Fibroblast of villous mesenchyme (primary cell): ENCODE data around the gene HIP1R. TPM values are rescaled to one million over a fixed set of nuclear protein-coding genes. Genes with fewer than 3 reads are reported as not detected.
A peak's percentile ranks its signal among the peaks of the same experiment; 100 is the strongest.
"Not testable (repeated sequence)": the region's sequence is repeated elsewhere in the genome, so short reads cannot be mapped to it uniquely, and the experiment has no call there.

ENCODE experiments used
- DNase-seq: peaks from one replicate; pipeline ENCODE4 v3.0.0-alpha.2; 2010; ENCODE audit warnings: low read depth
- H3K4me3 ChIP-seq: 2 replicates; pipeline ENCODE4 v1.5.1; 2011; ENCODE audit warnings: low read depth, mild to moderate bottlenecking, low read length
- CTCF ChIP-seq: IDR thresholded peaks from 2 replicates; pipeline ENCODE4 v1.5.1; 2012; ENCODE audit warnings: low read depth, mild to moderate bottlenecking, low read length; ENCODE audit not compliant: insufficient read depth
- total RNA-seq: library from RNA; depleted of rRNA; stranded (reverse); fragments of >200 nt; gene quantifications from 2 replicates; pipeline ENCODE4 v1.2.3, GENCODE V29; 2012

The HIP1R gene
- total RNA-seq, 1 donor: 11.2 TPM

GRCh38 chr12:122873540-122873939, 38.3 kb downstream of the HIP1R start:
- H3K4me3 ChIP-seq: no peak overlapping the region
- DNase-seq: no peak
- no peak for TF ChIP-seq CTCF

- no peak for TF ChIP-seq CTCF
- no peak overlapping the region for H3K4me3 ChIP-seq
- DNase-seq: no peak
These were observed 38.8 kb downstream of the HIP1R start for GRCh38 chr12:122874081-122874480.

- H3K4me3 ChIP-seq: no peak overlapping the region
- no peak for TF ChIP-seq CTCF
- DNase-seq: no peak
These were observed 40.4 kb downstream of the HIP1R start for GRCh38 chr12:122875590-122876220.

GRCh38 chr12:122876281-122876680, 41.0 kb downstream of the HIP1R start:
- not testable (repeated sequence) for H3K4me3 ChIP-seq, DNase-seq

GRCh38 chr12:122876731-122877130, 41.5 kb downstream of the HIP1R start:
- no peak for DNase-seq
- no peak for TF ChIP-seq CTCF
- no peak overlapping the region for H3K4me3 ChIP-seq

GRCh38 chr12:122878780-122879612, 43.7 kb downstream of the HIP1R start:
- no peak for DNase-seq
- TF ChIP-seq CTCF: no peak
- no peak overlapping the region for H3K4me3 ChIP-seq

GRCh38 chr12:122880155-122880667, 45.0 kb downstream of the HIP1R start:
- DNase-seq: peak; percentile 90
- TF ChIP-seq CTCF: no peak
- peak overlapping the region; percentile 36 for H3K4me3 ChIP-seq
